H1 (cell line): Measurements from ENCODE around the gene OSBP2. TPM values are rescaled to one million over a fixed set of nuclear protein-coding genes. Genes with fewer than 3 reads are reported as not detected.

ENCODE experiments used
- CTCF ChIA-PET: fragments of 300-600 bp; sonication (Branson Sonifier 250); formaldehyde crosslinking; loops from one replicate; lab custom pipeline; 2021; ENCODE audit not compliant: partially characterized antibody; lab: Charles Lee
- POLR2A ChIA-PET: fragments of 300-600 bp; sonication (Branson Sonifier 250); formaldehyde crosslinking; loops from one replicate; lab custom pipeline; 2021; ENCODE audit warnings: inconsistent platforms; ENCODE audit not compliant: partially characterized antibody; lab: Charles Lee
- DNase-seq, 2 experiments: peaks; one replicate each; pipeline versions ENCODE4 v3.0.0 to v3.0.0-alpha.2; 2010 to 2022; ENCODE audit warnings: low spot score in 2 of 2, low read depth in 1 of 2, mixed read lengths in 1 of 2
- FAIRE-seq: peaks from 2 replicates; lab custom pipeline; 2011; peaks lifted over from hg19 to GRCh38; lab: Jason Lieb, UNC
- H2AFZ ChIP-seq: 2 replicates; pipeline ENCODE4 v1.8.1; 2012; ENCODE audit warnings: low read length, inconsistent platforms
- H2AK5ac ChIP-seq: 2 replicates; pipeline ENCODE4 v1.6.1; 2013; ENCODE audit warnings: low read depth, low read length
- H2BK120ac ChIP-seq: replicated peaks from 2 replicates; pipeline ENCODE3; 2013; ENCODE audit warnings: low read depth, low read length, inconsistent platforms
- H2BK12ac ChIP-seq: 2 replicates; pipeline ENCODE4 v1.6.1; 2013; ENCODE audit warnings: low read depth, low read length
- H2BK15ac ChIP-seq: 2 replicates; pipeline ENCODE4 v1.6.1; 2013; ENCODE audit warnings: low read length
- H2BK20ac ChIP-seq: 2 replicates; pipeline ENCODE4 v1.6.1; 2013; ENCODE audit warnings: low read length
- H2BK5ac ChIP-seq: 2 replicates; pipeline ENCODE4 v1.6.1; 2013; ENCODE audit warnings: low read depth, low read length
- H3K14ac ChIP-seq: 2 replicates; pipeline ENCODE4 v1.6.1; 2013; ENCODE audit warnings: inconsistent platforms; ENCODE audit not compliant: insufficient read length
- H3K18ac ChIP-seq: 2 replicates; pipeline ENCODE4 v1.6.1; 2013; ENCODE audit warnings: low read length; ENCODE audit errors: extremely low read depth
- H3K23ac ChIP-seq: 2 replicates; pipeline ENCODE4 v1.6.1; 2013; ENCODE audit warnings: inconsistent platforms; ENCODE audit not compliant: insufficient read length
- H3K23me2 ChIP-seq: 2 replicates; pipeline ENCODE4 v1.6.1; 2013; ENCODE audit warnings: low read depth, low read length
- H3K27ac ChIP-seq: 2 replicates; pipeline ENCODE4 v1.6.1; 2011; ENCODE audit warnings: low read depth, low read length, inconsistent platforms
- H3K27me3 ChIP-seq, 4 experiments: replicated peaks in 1 of 4; 1 replicate in 1 of 4; 2 replicates in 3 of 4; pipeline versions ENCODE4 v1.6.1 to v1.8.1; 2011 to 2013; ENCODE audit warnings: low read length in 3 of 4, mild to moderate bottlenecking in 3 of 4, inconsistent platforms in 2 of 4, mixed read lengths in 2 of 4, moderate library complexity in 1 of 4; ENCODE audit not compliant: control insufficient read depth in 3 of 4, insufficient read depth in 3 of 4; ENCODE audit errors: extremely low read depth in 1 of 4
- H3K36me3 ChIP-seq, 4 experiments: 2 replicates each; pipeline versions ENCODE4 v1.6.1 to v1.8.1; 2011 to 2013; ENCODE audit warnings: mild to moderate bottlenecking in 4 of 4, low read length in 3 of 4, moderate library complexity in 2 of 4, control low read depth in 1 of 4, inconsistent platforms in 1 of 4; ENCODE audit not compliant: insufficient read depth in 4 of 4, control insufficient read depth in 2 of 4
- H3K4ac ChIP-seq: replicated peaks from 2 replicates; pipeline ENCODE3; 2013; ENCODE audit warnings: low read length, low read depth, mixed read lengths, inconsistent platforms; ENCODE audit not compliant: insufficient read length
- H3K4me1 ChIP-seq, 4 experiments: replicated peaks in 1 of 4; 1 replicate in 1 of 4; 2 replicates in 3 of 4; pipeline versions ENCODE4 v1.6.1 to v1.8.1; 2011 to 2013; ENCODE audit warnings: low read length in 3 of 4, inconsistent platforms in 2 of 4, mixed read lengths in 1 of 4; ENCODE audit not compliant: insufficient read depth in 4 of 4, control insufficient read depth in 3 of 4
- H3K4me2 ChIP-seq, 2 experiments: 2 replicates each; pipeline versions ENCODE4 v1.6.1 to v1.8.1; 2011 to 2013; ENCODE audit warnings: low read depth in 2 of 2, low read length in 2 of 2, control low read depth in 1 of 2, inconsistent platforms in 1 of 2, mild to moderate bottlenecking in 1 of 2; ENCODE audit not compliant: insufficient read depth in 1 of 2
- H3K4me3 ChIP-seq, 4 experiments: fragments of 200-600, 300-600 bp in 1 of 4; sonication (generic), shearing (Covaris generic), sonication (Bioruptor Twin) in 1 of 4; 2 replicates each; pipeline versions ENCODE4 v1.5.1 to v1.8.1; 2011 to 2016; ENCODE audit warnings: low read length in 4 of 4, low read depth in 3 of 4, control low read depth in 2 of 4, inconsistent platforms in 2 of 4, mild to moderate bottlenecking in 2 of 4, mixed read lengths in 1 of 4, moderate library complexity in 1 of 4; ENCODE audit not compliant: insufficient read depth in 2 of 4; ENCODE audit errors: extremely low read depth in 1 of 4
- H3K56ac ChIP-seq: replicated peaks from 2 replicates; pipeline ENCODE3; 2013; ENCODE audit warnings: low read depth, mild to moderate bottlenecking, mixed read lengths, low read length, inconsistent platforms; ENCODE audit not compliant: insufficient read length
- H3K79me1 ChIP-seq: 2 replicates; pipeline ENCODE4 v1.6.1; 2013; ENCODE audit warnings: low read depth, low read length, control low read depth
- H3K79me2 ChIP-seq, 2 experiments: 2 replicates each; pipeline versions ENCODE4 v1.6.1 to v1.8.1; 2012 to 2013; ENCODE audit warnings: low read length in 2 of 2, mild to moderate bottlenecking in 2 of 2, inconsistent platforms in 1 of 2; ENCODE audit not compliant: insufficient read depth in 2 of 2, control insufficient read depth in 1 of 2
- H3K9ac ChIP-seq, 4 experiments: replicated peaks in 1 of 4; 1 replicate in 1 of 4; 2 replicates in 3 of 4; pipeline versions ENCODE4 v1.6.1 to v1.8.1; 2011 to 2013; ENCODE audit warnings: low read depth in 3 of 4, low read length in 3 of 4, control low read depth in 2 of 4, mild to moderate bottlenecking in 2 of 4, moderate library complexity in 2 of 4, inconsistent platforms in 1 of 4; ENCODE audit errors: extremely low read depth in 1 of 4
- H3K9me3 ChIP-seq, 2 experiments: 2 replicates each; pipeline versions ENCODE4 v1.6.1 to v1.8.1; 2012 to 2013; ENCODE audit warnings: mild to moderate bottlenecking in 2 of 2, moderate library complexity in 2 of 2, control low read depth in 1 of 2, inconsistent platforms in 1 of 2, low read depth in 1 of 2, low read length in 1 of 2, mixed read lengths in 1 of 2; ENCODE audit not compliant: insufficient read depth in 2 of 2
- H4K20me1 ChIP-seq, 2 experiments: replicated peaks in 1 of 2; 2 replicates each; pipeline versions ENCODE3 to v1.8.1; 2011 to 2013; ENCODE audit warnings: inconsistent platforms in 2 of 2, low read length in 2 of 2, mild to moderate bottlenecking in 1 of 2; ENCODE audit not compliant: insufficient read depth in 2 of 2, control insufficient read depth in 1 of 2
- H4K5ac ChIP-seq: 2 replicates; pipeline ENCODE4 v1.6.1; 2013; ENCODE audit warnings: low read length, low read depth, mixed read lengths, inconsistent platforms; ENCODE audit not compliant: insufficient read length
- H4K8ac ChIP-seq: 2 replicates; pipeline ENCODE4 v1.8.0; 2013; ENCODE audit warnings: mild to moderate bottlenecking, moderate library complexity, low read length, inconsistent platforms; ENCODE audit not compliant: insufficient read depth; ENCODE audit errors: extremely low read depth
- H4K91ac ChIP-seq: replicated peaks from 2 replicates; pipeline ENCODE3; 2013; ENCODE audit warnings: low read length, mixed read lengths, inconsistent platforms; ENCODE audit not compliant: insufficient read length
- ATF3 ChIP-seq: IDR thresholded peaks from 2 replicates; pipeline ENCODE4 v1.6.1; 2011; ENCODE audit warnings: low read depth, mild to moderate bottlenecking, low read length; ENCODE audit not compliant: insufficient read depth
- FOSL1 ChIP-seq: IDR thresholded peaks from 2 replicates; pipeline ENCODE4 v1.6.1; 2011; ENCODE audit warnings: mild to moderate bottlenecking, low read depth, low read length, moderate library complexity; ENCODE audit not compliant: insufficient read depth
- GTF2F1 ChIP-seq: IDR thresholded peaks from 2 replicates; pipeline ENCODE4 v1.6.1; 2012; ENCODE audit warnings: low read depth, low read length, improper control_type of control experiment, borderline replicate concordance
- JUN ChIP-seq: IDR thresholded peaks from 2 replicates; pipeline ENCODE4 v1.6.1; 2011; ENCODE audit warnings: low read depth, mild to moderate bottlenecking, improper control_type of control experiment, low read length
- RAD21 ChIP-seq, 2 experiments: IDR thresholded peaks in 1 of 2; conservative IDR thresholded peaks in 1 of 2; 2 replicates each; pipeline ENCODE4 v1.6.1; 2011; ENCODE audit warnings: low read depth in 2 of 2, low read length in 2 of 2, improper control_type of control experiment in 1 of 2, inconsistent platforms in 1 of 2, mild to moderate bottlenecking in 1 of 2, moderate library complexity in 1 of 2
- RNF2 ChIP-seq: fragments of 200-900, 300-1000 bp; sonication (generic); IDR thresholded peaks from 2 replicates; pipeline ENCODE4 v1.7.1; 2016; ENCODE audit warnings: borderline replicate concordance, low read depth, mild to moderate bottlenecking, antibody characterized with exemption, low read length; ENCODE audit not compliant: poor library complexity, severe bottlenecking; ENCODE audit errors: missing control alignments
- SIX5 ChIP-seq: IDR thresholded peaks from 2 replicates; pipeline ENCODE4 v1.6.1; 2011; ENCODE audit warnings: mild to moderate bottlenecking, low read depth, low read length
- SP2 ChIP-seq: IDR thresholded peaks from 2 replicates; pipeline ENCODE4 v1.6.1; 2012; ENCODE audit warnings: mild to moderate bottlenecking, low read length, inconsistent platforms
- SRF ChIP-seq: IDR thresholded peaks from 2 replicates; pipeline ENCODE4 v1.6.1; 2011; ENCODE audit warnings: mild to moderate bottlenecking, low read depth, low read length, moderate library complexity
- USF2 ChIP-seq: IDR thresholded peaks from 2 replicates; pipeline ENCODE4 v1.6.1; 2011; ENCODE audit warnings: low read length, improper control_type of control experiment
- WGBS, 2 experiments: shearing (Covaris generic) in 1 of 2; methylation state at CpG; one replicate each; pipeline versions ENCODE4 v1.1.6 to v1.1.7; 2013 to 2015; ENCODE audit warnings: low lambda C conversion rate in 2 of 2, mixed read lengths in 2 of 2, inconsistent platforms in 1 of 2, low coverage in 1 of 2, missing lambda C conversion rate in 1 of 2; ENCODE audit not compliant: insufficient replicate concordance in 2 of 2, insufficient coverage in 1 of 2, insufficient read length in 1 of 2; ENCODE audit errors: extremely low coverage in 1 of 2, missing lambda C conversion rate in 1 of 2; 5-methylcytosine and 5-hydroxymethylcytosine counted together
- polyA plus RNA-seq, 7 experiments: library from polyadenylated mRNA; depleted of rRNA in 3 of 7; stranded (reverse) in 5 of 7; unstranded in 2 of 7; fragments of >200 nt in 5 of 7; fragments of 200-250 nt in 2 of 7; gene quantifications; 1 replicate in 5 of 7; 2 replicates in 1 of 7; 4 replicates in 1 of 7; pipeline versions ENCODE4 v1.2.1 to v1.2.3, GENCODE V29; 2011 to 2013; ENCODE audit warnings: missing spikeins in 2 of 7, mixed read lengths in 2 of 7
- total RNA-seq: library from RNA; stranded (reverse); fragmentation: NEBNext Ultra II Directional; extraction: Animal tissue kit (Norgen Biotek cat#: 25700); gene quantifications from 2 replicates; pipeline ENCODE4 v1.2.1, GENCODE V29; 2021

Gene OSBP2
- total and polyA plus RNA-seq, 2 of the 8 experiments (the other 6 are each of a cell fraction or from before 2014, with no cell fraction given), result 3.4 to 3.7 TPM

DNA sequence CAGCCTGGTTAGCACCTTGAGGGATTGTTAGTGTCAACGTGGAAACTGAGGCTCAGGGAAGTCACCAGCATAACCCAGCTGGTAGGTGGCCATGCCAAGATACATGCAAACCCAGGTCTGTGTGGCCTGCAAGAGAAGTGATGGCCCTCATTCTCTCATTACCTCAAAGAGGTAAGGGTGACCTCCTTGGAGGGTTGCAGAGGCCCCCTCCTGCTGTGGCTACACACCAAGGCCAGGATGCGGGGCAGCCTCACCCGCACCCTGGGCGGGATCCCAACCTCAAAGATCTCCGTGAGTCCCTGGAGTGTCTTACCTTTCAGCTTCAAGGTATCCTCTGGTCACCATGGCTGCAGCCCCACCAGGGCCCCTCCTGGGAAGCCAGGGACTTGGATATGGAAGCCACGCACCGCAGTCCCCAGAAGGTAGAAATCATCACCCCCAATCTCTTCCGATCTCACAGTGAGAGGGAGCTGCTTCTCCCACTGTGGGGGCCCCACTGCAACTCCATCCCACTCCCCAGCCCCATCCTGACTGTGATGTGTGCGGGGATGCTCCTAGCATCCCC, 178.5 kb downstream of the OSBP2 start:
- H4K20me1 ChIP-seq, result peaks cover 0 to 1% of the 10 kb centered on the region in 2 experiments
- H3K79me2 ChIP-seq, result no peaks in the 10 kb centered on the region
- H4K8ac ChIP-seq, result no peak overlapping the region; the same call in 1 of the 2 replicates
- no peak overlapping the region for H2BK120ac ChIP-seq
- no peaks in the 10 kb centered on the region for H3K9me3 ChIP-seq
- FAIRE-seq, result no peak
- no peak overlapping the region for H4K91ac ChIP-seq
- H3K27me3 ChIP-seq, result no peaks in the 10 kb centered on the region
- H4K5ac ChIP-seq, result no peak overlapping the region
- peaks cover 0 to 2% (median 0%) of the 10 kb centered on the region in 4 experiments; a peak in 1 of 7 replicates for H3K4me1 ChIP-seq
- no peak overlapping the region for H2BK20ac ChIP-seq
- H3K9ac ChIP-seq, result no peak overlapping the region
- no peak overlapping the region for H3K4me2 ChIP-seq
- no peaks in the 10 kb centered on the region for H3K23me2 ChIP-seq
- no peak overlapping the region for H3K18ac ChIP-seq
- CTCF ChIA-PET, result interaction anchor here (1.1 to 10.8 kb wide), 5 partner anchors 10 to 110 kb away, joined by 3 to 73 read pairs (median 4); no protein-coding TSS in a partner anchor
- H2AK5ac ChIP-seq, result no peak overlapping the region
- no peaks in the 10 kb centered on the region for H3K36me3 ChIP-seq
- POLR2A ChIA-PET, result interaction anchor here (1.0 kb wide), 1 partner anchor 12 kb away, joined by 3 read pairs; no protein-coding TSS in a partner anchor
- H2BK15ac ChIP-seq, result no peak overlapping the region
- H3K79me1 ChIP-seq, result no peaks in the 10 kb centered on the region
- H2BK12ac ChIP-seq, result no peak overlapping the region
- DNase-seq, result no peak
- H2AFZ ChIP-seq, result no peak overlapping the region
- H3K27ac ChIP-seq, result no peak overlapping the region
- 0 out of 2 replicates have a peak overlapping the region, but pooled peaks have one; percentile 16 for H2BK5ac ChIP-seq
- H3K23ac ChIP-seq, result no peak overlapping the region
- WGBS, 2 experiments, result 95% methylated on average over 8 of the region's 9 CpGs; no CpG with 5 or more reads in 1 of the 2 experiments
- H3K4ac ChIP-seq, result no peak overlapping the region
- H3K14ac ChIP-seq, result no peak overlapping the region
- H3K4me3 ChIP-seq, result no peak overlapping the region
- H3K56ac ChIP-seq, result no peak overlapping the region
- TF ChIP-seq FOSL1 (no peak), SRF (no peak), RAD21 (IDR thresholded peaks at IDR 0.05 in 1 of 2, conservative IDR thresholded peaks at IDR 0.05 in 1 of 2; ENCODE audit: low read depth in 2 of 2, low read length in 2 of 2) (no peak), JUN (no peak), SIX5 (no peak), ATF3 (no peak), USF2 (no peak), SP2 (no peak), GTF2F1 (no peak), RNF2 (no peak)
